Trophoblast cell (in vitro differentiated cells and primary cell): ENCODE measurements around the gene CMKLR1.
A peak's percentile ranks its signal among the peaks of the same experiment; 100 is the strongest.

Experiments
- DNase-seq, 2 donors: peaks; one replicate each; pipeline ENCODE4 v3.0.0-alpha.2; 2016
- H2AFZ ChIP-seq: 2 replicates; pipeline ENCODE4 v1.6.1; 2013; ENCODE audit warnings: low read length, moderate library complexity, mild to moderate bottlenecking; ENCODE audit not compliant: insufficient read depth, poor library complexity
- H2AK5ac ChIP-seq: 2 replicates; pipeline ENCODE4 v1.6.1; 2013; ENCODE audit warnings: mild to moderate bottlenecking, low read length
- H2BK120ac ChIP-seq: 2 replicates; pipeline ENCODE4 v1.6.1; 2013; ENCODE audit warnings: low read length, mild to moderate bottlenecking, moderate library complexity; ENCODE audit not compliant: insufficient read depth, poor library complexity
- H2BK12ac ChIP-seq: 2 replicates; pipeline ENCODE4 v1.6.1; 2013; ENCODE audit warnings: mild to moderate bottlenecking, low read length, moderate library complexity
- H2BK5ac ChIP-seq: 2 replicates; pipeline ENCODE4 v1.6.1; 2013; ENCODE audit warnings: low read length, low read depth, moderate library complexity, mild to moderate bottlenecking; ENCODE audit not compliant: poor library complexity
- H3K14ac ChIP-seq: 2 replicates; pipeline ENCODE4 v1.6.1; 2013; ENCODE audit warnings: mild to moderate bottlenecking, low read length
- H3K18ac ChIP-seq: 2 replicates; pipeline ENCODE4 v1.6.1; 2013; ENCODE audit warnings: mild to moderate bottlenecking, low read length
- H3K23ac ChIP-seq: 2 replicates; pipeline ENCODE4 v1.6.1; 2013; ENCODE audit warnings: low read length
- H3K27ac ChIP-seq: 2 replicates; pipeline ENCODE4 v1.5.1; 2013; ENCODE audit warnings: low read depth, mild to moderate bottlenecking, inconsistent platforms, low read length, moderate library complexity
- H3K27me3 ChIP-seq: 2 replicates; pipeline ENCODE4 v1.6.1; 2013; ENCODE audit warnings: inconsistent platforms, mild to moderate bottlenecking, low read length, moderate library complexity; ENCODE audit not compliant: insufficient read depth
- H3K36me3 ChIP-seq, 2 experiments: 1 replicate in 1 of 2; 2 replicates in 1 of 2; pipeline ENCODE4 v1.6.1; 2013; ENCODE audit warnings: low read length in 2 of 2, mild to moderate bottlenecking in 2 of 2, moderate library complexity in 1 of 2; ENCODE audit not compliant: insufficient read depth in 2 of 2, control insufficient read depth in 1 of 2
- H3K4ac ChIP-seq: 2 replicates; pipeline ENCODE4 v1.6.1; 2013; ENCODE audit warnings: low read depth, mild to moderate bottlenecking, low read length, moderate library complexity
- H3K4me1 ChIP-seq, 2 experiments: 1 replicate in 1 of 2; 2 replicates in 1 of 2; pipeline ENCODE4 v1.6.1; 2013; ENCODE audit warnings: low read length in 2 of 2, mild to moderate bottlenecking in 2 of 2, moderate library complexity in 1 of 2; ENCODE audit not compliant: insufficient read depth in 2 of 2, control insufficient read depth in 1 of 2
- H3K4me2 ChIP-seq: 2 replicates; pipeline ENCODE4 v1.6.1; 2013; ENCODE audit warnings: inconsistent platforms, mild to moderate bottlenecking, low read length, moderate library complexity
- H3K4me3 ChIP-seq: 2 replicates; pipeline ENCODE4 v1.5.1; 2013; ENCODE audit warnings: mild to moderate bottlenecking, low read depth, low read length, inconsistent platforms
- H3K79me1 ChIP-seq: one replicate; pipeline ENCODE4 v1.6.1; 2013; ENCODE audit warnings: low read length
- H3K79me2 ChIP-seq: 2 replicates; pipeline ENCODE4 v1.6.1; 2013; ENCODE audit warnings: low read length, mild to moderate bottlenecking; ENCODE audit not compliant: control insufficient read depth, insufficient read depth, poor library complexity
- H3K9ac ChIP-seq: 2 replicates; pipeline ENCODE4 v1.6.1; 2013; ENCODE audit warnings: mild to moderate bottlenecking, low read length
- H3K9me3 ChIP-seq: 2 replicates; pipeline ENCODE4 v1.6.1; 2013; ENCODE audit warnings: low read depth, mild to moderate bottlenecking, control low read depth, inconsistent platforms, low read length; ENCODE audit not compliant: insufficient read depth
- H4K12ac ChIP-seq: 2 replicates; pipeline ENCODE4 v1.6.1; 2013; ENCODE audit warnings: low read depth, mild to moderate bottlenecking, low read length, moderate library complexity
- H4K8ac ChIP-seq: 2 replicates; pipeline ENCODE4 v1.6.1; 2013; ENCODE audit warnings: low read depth, mild to moderate bottlenecking, low read length, moderate library complexity
- H4K91ac ChIP-seq: one replicate; pipeline ENCODE4 v1.6.1; 2013; ENCODE audit warnings: low read depth, mild to moderate bottlenecking, low read length, moderate library complexity
- WGBS: extraction: QIAGEN DNeasy Blood & Tissue Kit; methylation state at CpG from one replicate; pipeline ENCODE4 v1.1.7; 2013; ENCODE audit warnings: missing lambda C conversion rate; ENCODE audit not compliant: insufficient read length, insufficient coverage; ENCODE audit errors: extremely low coverage; 5-methylcytosine and 5-hydroxymethylcytosine counted together

Gene CMKLR1

DNA sequence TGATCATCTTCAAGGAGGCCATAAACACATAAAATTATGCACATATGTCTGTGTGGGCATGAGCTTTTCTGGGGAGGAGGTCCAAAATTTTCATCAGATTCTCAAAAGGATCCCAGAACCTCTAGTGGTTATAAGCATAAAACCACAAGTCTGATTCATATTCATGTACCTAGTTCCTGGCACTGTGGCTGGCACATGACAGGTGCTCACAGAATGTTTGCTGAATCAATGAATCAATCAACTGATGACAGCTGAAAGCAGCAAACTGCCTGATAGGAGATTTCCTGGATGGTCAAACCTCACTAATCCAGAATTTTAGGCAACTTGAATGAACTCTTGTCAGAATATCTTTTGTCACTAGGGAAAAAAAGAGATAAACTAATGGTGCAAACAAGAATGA lies 13.5 kb upstream of the CMKLR1 start:
- no peaks in the 10 kb centered on the region for H3K9me3 ChIP-seq
- H3K14ac ChIP-seq: no peak overlapping the region
- H4K8ac ChIP-seq: no peak overlapping the region
- no peak overlapping the region for H4K12ac ChIP-seq
- no peak overlapping the region for H3K27ac ChIP-seq
- no peak overlapping the region for H3K4ac ChIP-seq
- no peaks in the 10 kb centered on the region for H3K27me3 ChIP-seq
- no peak overlapping the region for H2BK12ac ChIP-seq
- no peak overlapping the region for H2BK5ac ChIP-seq
- H2AK5ac ChIP-seq: no peak overlapping the region
- H2BK120ac ChIP-seq: no peak overlapping the region
- no peak overlapping the region for H3K23ac ChIP-seq
- H3K4me1 ChIP-seq: no peaks in the 10 kb centered on the region
- no peak overlapping the region for H2AFZ ChIP-seq
- H3K4me3 ChIP-seq: no peak overlapping the region
- no peaks in the 10 kb centered on the region for H3K79me2 ChIP-seq
- H4K91ac ChIP-seq: no peak overlapping the region
- H3K4me2 ChIP-seq: no peak overlapping the region
- H3K36me3 ChIP-seq: no peaks in the 10 kb centered on the region
- DNase-seq: no peak
- H3K9ac ChIP-seq: no peak overlapping the region
- no peaks in the 10 kb centered on the region for H3K79me1 ChIP-seq
- no peak overlapping the region for H3K18ac ChIP-seq

DNA sequence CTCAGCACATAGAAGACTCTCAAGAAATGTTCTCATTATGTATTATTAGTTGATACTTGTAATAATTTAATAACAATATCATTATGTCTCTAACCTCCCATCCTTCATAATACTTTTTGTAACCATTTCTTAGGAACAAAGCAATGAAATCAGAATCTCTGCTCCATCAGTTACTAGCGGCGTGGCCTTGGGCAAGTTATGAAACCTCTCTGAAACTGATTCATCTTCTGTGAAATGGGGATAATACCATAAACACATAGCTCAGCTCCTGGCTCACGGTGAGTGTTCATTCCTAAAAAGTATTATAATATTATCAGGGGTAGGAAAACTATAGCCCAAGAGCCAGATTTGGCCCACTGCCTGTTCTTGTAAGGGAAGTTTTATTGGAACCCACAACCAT lies 11.4 kb upstream of the CMKLR1 start:
- H3K9ac ChIP-seq: no peak overlapping the region

DNA sequence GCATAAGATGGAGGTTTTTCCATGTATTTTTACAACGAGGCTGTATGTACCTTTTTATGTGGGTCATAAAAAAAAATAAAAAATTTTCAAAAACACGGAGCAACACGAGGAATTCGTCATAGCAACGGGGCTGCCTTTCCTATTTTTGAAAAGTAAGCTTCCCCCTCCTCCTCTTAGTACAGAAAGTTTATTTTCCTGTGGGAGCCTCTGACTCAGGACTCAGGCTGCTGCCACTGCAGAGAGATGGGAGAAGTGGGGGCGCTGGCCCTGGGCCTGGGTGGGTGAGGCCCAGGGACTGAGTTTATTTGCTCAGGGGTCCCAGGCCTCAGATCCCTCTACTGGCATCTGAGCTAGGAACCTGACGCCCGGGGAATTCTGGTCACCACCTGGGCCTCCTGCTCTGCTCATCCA lies 10.2 kb upstream of the CMKLR1 start:
- Histone ChIP-seq H3K27ac (no peak overlapping the region), H3K4me2 (no peak overlapping the region), H2BK120ac (no peak overlapping the region), H3K4me3 (no peak overlapping the region), H3K14ac (no peak overlapping the region), H3K23ac (no peak overlapping the region), H3K79me2 (no peaks in the 10 kb centered on the region), H3K4ac (no peak overlapping the region), H3K9me3 (no peaks in the 10 kb centered on the region), H2BK12ac (no peak overlapping the region), H3K9ac (no peak overlapping the region), H3K79me1 (no peaks in the 10 kb centered on the region), H4K91ac (no peak overlapping the region), H3K36me3 (no peaks in the 10 kb centered on the region), H3K18ac (no peak overlapping the region), H3K4me1 (no peaks in the 10 kb centered on the region), H2AK5ac (no peak overlapping the region), H3K27me3 (no peaks in the 10 kb centered on the region), H2AFZ (no peak overlapping the region), H4K12ac (no peak overlapping the region), H2BK5ac (no peak overlapping the region), H4K8ac (no peak overlapping the region)
- DNase-seq: peak in 1 of 2 donors; percentile 14
- WGBS: no CpG with 5 or more reads among the region's 8 CpGs

More for the DNA sequence above, 11.4 kb upstream of the CMKLR1 start:
- no peak overlapping the region for H3K23ac ChIP-seq
- H3K27ac ChIP-seq: no peak overlapping the region
- no peaks in the 10 kb centered on the region for H3K9me3 ChIP-seq
- H3K4me3 ChIP-seq: no peak overlapping the region
- no peak overlapping the region for H3K18ac ChIP-seq
- no peak overlapping the region for H2BK12ac ChIP-seq
- H3K4me1 ChIP-seq: no peaks in the 10 kb centered on the region
- no peak overlapping the region for H4K8ac ChIP-seq
- no peak overlapping the region for H2AFZ ChIP-seq
- no CpG with 5 or more reads among the region's 3 CpGs for WGBS
- H3K4ac ChIP-seq: no peak overlapping the region
- no peak overlapping the region for H4K91ac ChIP-seq
- H3K4me2 ChIP-seq: no peak overlapping the region
- H3K36me3 ChIP-seq: no peaks in the 10 kb centered on the region
- H3K14ac ChIP-seq: no peak overlapping the region
- H2BK120ac ChIP-seq: no peak overlapping the region
- no peak overlapping the region for H4K12ac ChIP-seq
- H3K79me1 ChIP-seq: no peaks in the 10 kb centered on the region
- no peaks in the 10 kb centered on the region for H3K79me2 ChIP-seq
- H2AK5ac ChIP-seq: no peak overlapping the region
- DNase-seq: peak; percentile 87 to 91
- H3K27me3 ChIP-seq: no peaks in the 10 kb centered on the region
- H2BK5ac ChIP-seq: no peak overlapping the region

DNA sequence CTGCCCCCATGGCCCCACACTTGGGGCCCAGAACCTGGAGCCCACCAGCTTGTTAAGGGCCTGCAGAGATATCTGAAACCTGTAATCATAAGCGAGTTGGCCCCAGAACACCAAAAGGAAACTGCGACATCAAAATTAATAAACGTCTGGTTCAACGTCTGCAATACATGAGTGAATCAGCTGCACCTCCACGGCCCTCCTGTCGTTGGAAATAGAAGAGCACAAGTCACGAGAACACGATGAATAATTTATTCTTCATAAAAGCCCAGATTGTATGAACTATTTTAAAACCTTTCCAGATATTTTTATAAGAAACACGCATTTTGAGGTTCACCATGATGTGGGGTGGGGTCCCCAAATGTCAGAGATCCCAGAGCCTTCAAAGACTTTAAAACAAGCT lies 9.7 kb upstream of the CMKLR1 start:
- Histone ChIP-seq H3K4ac (no peak overlapping the region), H4K91ac (no peak overlapping the region), H2BK5ac (no peak overlapping the region), H3K27me3 (no peaks in the 10 kb centered on the region), H2AFZ (no peak overlapping the region), H2BK120ac (no peak overlapping the region), H3K23ac (no peak overlapping the region), H3K9me3 (no peaks in the 10 kb centered on the region), H3K9ac (no peak overlapping the region), H2AK5ac (no peak overlapping the region), H4K12ac (no peak overlapping the region), H3K36me3 (no peaks in the 10 kb centered on the region), H3K4me1 (no peaks in the 10 kb centered on the region), H3K4me2 (no peak overlapping the region), H4K8ac (no peak overlapping the region), H3K79me1 (no peaks in the 10 kb centered on the region), H3K4me3 (no peak overlapping the region), H3K27ac (no peak overlapping the region), H3K79me2 (no peaks in the 10 kb centered on the region), H3K18ac (no peak overlapping the region), H3K14ac (no peak overlapping the region), H2BK12ac (no peak overlapping the region)
- DNase-seq: no peak
- no CpG with 5 or more reads among the region's 9 CpGs for WGBS
